ENCODE data around the gene GDF11.

The GDF11 gene

GRCh38 chr12:55742719-55743405, at the start of gene GDF11:
TSS of gene GDF11 (plus strand) at chr12:55743122. CDS start at chr12:55743317, 195 bp downstream.
- DNase-seq: peak; percentile 66 to 85

DNA sequence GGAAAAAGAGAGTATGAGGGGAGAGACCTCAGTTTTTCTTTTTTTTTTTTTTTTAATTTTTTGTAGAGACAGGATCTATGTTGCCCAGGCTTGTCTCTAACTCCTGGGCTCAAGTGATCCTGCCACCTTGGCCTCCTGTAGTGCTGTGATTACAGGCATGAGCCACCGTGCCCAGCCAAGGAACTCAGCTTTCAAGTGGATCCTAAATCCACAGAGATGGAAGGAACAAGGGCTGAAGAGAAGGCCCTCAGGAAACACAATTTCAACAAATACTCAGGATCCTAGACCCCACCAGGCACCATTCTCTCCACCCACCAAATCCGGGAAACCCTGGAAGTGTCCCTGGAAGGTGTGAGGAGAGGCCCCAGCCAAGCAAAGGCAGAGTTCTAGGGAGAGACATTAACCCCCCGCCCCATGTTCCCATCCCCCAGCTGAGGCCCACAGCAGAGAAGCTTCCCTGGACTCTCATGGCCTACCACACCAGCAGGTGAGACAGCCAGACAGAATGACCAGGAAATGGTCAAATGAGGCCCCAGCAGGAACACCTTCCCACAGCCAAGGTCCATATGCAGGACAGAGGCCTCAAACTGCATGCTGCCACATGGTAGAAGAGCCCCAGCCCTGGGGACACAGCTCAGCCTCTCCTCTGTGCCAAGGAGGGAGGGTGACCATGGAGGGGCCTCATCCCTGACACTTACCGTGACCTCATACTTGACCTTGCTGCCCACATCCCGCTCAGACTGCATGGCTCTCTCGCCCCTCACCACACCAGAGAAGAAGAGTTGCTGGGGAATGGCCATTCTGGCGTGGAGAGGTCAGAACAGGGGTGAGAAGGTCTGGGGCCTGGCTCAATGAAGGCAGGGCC, 49.4 kb upstream of the GDF11 start:
- DNase-seq: no peak

DNA sequence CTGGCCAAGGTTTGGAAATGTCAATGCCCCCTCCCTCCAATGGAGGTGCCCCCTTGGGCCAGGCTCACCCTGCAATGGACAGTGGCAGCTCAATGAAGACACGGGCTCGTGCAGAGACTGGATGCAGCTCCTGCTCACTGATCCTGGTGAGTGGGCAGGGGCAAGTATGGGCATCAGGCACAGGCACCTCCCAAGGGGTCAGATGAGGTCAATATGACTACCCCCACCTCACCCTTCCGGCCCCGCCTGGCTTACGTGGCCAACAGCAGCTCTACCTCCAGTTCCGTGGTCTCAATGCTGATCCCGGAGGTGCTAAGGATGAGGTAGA, 48.8 kb upstream of the GDF11 start:
- no peak for DNase-seq

DNA sequence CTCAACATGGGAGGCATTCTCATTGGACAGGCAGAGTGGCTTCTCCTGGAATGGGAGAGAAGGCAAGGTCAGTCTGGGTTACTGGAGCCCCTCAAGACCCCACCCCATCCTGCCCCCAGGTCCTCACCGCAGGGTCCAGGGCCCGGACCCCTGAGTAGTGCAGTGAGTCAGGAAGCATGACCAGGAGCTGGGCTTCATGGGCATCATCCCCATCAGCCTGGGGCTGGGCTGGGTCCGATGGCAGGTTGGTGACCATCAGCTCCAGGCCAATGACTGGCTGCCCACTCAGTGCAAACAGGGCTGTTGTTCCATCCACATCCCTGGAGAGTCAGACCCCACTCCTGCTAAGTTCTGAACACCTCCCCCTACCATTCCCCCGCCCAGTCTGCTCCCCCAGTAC, 48.3 kb upstream of the GDF11 start:
- no peak for DNase-seq

DNA sequence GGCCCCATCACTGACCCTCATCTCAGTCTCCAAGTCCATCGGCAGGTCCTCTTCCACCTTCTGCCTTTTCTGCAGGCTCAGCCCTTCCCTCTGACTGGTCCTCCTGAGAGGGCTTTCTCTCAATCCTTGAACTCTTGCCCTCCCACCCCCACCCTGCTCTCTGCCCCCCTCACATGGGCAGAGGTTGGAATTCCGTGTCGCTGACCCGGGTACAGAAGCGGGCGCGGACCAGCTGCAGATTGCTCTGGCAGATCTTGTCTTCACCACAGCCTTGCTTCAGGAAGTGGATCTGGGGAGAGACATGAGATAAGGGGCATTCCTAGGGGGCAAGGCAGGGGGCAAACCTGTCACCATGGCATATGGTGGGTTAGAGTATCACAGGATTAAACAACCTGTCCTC, 47.6 kb upstream of the GDF11 start:
- DNase-seq: no peak

DNA sequence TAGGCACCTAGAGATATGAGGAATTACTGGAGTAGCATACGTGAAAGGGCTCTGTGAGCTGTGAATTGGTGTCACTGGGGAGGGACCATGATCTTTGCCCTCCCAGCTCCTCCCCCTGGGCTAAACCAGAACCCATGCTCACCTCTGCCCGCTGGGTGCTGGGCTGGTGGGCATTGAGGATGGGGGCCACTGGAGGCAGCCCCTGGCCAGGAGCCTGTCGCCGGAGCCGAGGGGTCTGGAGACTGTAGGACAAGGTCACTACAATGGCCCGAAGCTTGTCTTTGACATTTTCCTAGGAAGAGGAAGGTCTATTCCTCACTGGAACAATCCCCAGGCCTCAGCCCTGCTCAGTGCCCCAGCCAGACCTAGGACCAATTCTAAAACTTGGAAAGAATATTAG, 46.8 kb upstream of the GDF11 start:
- no peak for DNase-seq

- DNase-seq: no peak
Measured at GRCh38 chr12:55696796-55697462, 46.0 kb upstream of the GDF11 start.

GRCh38 chr12:55697686-55698085, 45.2 kb upstream of the GDF11 start:
- DNase-seq: no peak

DNA sequence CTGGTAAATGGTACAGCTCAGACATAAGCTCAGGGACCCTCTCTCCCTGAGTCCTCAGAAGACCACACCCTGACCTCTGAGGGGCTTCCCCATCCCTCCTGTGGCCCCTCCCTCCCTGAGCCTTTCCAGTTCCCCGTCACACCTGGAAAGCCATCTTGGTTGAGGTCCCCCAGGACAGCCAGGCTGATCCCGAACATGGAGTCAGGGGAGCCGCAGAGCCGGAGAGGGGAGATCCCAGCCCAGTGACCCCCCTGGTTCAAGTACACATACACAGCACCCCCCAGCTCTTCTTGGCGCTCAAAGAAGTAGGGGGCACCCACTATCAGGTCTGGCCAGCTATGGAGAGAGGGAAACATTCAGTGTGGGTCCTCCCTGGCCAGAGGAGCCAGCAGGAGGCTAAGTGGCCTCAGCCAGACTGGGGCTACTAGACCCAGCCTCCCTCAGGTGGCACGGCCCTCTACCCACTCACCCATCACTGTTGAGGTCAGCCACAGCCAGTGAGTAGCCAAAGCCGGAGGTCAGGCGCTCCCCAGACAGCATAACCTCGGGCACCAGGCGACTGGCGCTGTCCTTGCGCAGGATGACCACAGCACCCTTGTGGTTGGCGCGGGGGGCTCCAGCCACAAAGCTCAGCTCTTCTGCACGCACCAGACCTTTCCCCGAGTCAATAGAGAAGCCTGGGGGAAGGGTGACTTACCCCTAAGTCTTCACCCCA, 44.5 kb upstream of the GDF11 start:
- DNase-seq: no peak

- DNase-seq: no peak
Measured at GRCh38 chr12:55698965-55699364, 44.0 kb upstream of the GDF11 start.

GRCh38 chr12:55699471-55700055, 43.4 kb upstream of the GDF11 start:
- no peak for DNase-seq

GRCh38 chr12:55700255-55701018, 42.5 kb upstream of the GDF11 start:
- no peak for DNase-seq

DNA sequence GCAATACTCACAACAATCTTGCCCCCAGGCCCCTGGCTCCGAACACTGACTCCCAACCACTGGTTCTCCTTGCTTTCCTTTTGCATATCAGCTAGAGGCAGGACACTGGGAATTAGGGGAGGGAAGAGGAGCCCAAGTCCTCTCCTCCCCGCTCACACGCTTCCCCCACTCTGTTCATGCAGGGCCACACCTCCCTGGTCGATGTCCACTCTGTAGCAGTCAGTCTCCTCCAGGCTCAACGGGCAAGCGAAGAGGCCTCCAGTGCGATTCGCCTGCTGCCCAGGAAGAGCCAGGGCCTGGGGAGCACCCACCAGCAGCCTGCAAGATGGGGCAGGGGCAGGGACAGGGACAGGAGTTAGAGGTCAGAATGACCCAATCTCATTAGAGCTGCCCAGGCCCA, 40.1 kb upstream of the GDF11 start:
- no peak for DNase-seq

GRCh38 chr12:55703288-55703687, 39.6 kb upstream of the GDF11 start:
- no peak for DNase-seq

- no peak for DNase-seq
Measured at GRCh38 chr12:55703901-55704761, 38.8 kb upstream of the GDF11 start.

DNA sequence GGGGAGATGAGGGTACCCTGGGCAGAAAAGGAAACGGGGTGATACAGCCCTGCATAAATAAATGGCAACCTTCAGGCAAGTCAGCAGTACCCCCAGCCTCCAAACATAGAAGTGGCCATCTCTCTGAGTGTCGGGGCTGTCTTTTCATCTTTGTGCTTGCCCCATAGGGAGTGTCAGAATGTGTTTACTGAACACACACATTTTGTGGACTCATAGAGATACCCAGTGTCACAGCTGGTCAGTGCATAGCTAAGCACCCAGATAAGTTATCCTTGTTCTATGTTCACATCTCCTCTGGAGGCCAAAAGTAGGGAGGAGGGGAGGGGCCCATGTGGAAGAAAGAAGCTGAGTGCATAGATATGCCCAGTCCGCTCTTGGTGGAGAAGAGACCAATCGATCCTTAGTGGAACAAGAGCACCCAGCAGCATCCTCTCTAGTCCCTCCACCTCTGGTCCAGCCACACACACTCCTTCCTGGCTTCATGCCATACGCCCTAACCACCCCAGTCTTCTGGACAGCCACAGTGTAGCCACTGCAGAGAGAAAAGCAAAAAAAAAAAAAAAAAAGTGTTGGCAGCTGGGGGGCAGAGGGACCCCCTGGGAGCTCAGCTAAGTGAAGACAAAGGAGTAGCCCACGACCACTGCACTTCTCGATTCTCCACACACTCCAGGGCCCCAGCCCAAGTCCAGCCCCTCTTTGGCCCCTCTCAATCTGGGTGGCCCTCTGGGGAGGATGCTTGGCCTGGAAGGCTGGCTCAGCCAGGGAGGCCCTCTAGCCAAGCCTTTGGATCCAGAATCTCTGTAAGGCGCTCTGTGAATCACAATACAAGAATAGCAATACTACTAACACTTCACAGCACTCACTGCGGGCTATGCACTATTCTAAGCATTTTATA, 37.9 kb upstream of the GDF11 start:
- no peak for DNase-seq

DNA sequence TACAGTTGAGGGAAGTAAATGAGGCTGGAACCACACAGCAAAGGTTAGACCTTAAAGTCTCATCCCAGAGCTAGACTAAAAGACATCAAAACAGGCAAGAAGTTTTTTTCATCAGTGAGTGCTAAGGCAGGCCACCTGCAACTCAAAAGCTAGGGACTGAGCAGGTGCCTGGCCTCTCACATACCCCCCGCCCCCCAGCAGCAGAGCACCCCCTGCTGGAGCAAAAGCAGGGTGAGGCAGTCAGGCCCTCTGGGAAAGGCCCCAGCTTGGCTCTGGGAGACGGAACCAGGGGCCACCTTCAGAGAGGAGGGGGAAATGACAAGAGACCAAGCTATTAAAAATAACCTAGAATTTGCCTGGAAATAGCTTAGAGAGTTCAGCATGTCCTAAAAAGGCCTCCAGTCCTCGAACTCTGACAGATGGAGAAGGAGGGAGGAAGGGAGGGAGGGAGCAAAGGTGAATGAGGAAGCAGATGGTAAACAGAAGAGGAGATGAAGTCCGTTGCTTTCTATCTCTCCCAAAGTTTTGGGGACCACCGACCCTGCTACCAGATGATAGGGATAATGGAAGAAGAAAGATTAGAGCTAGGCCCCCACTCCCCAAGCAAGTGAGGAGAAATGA, 37.0 kb upstream of the GDF11 start:
- no peak for DNase-seq

GRCh38 chr12:55706568-55707218, 36.2 kb upstream of the GDF11 start:
- no peak for DNase-seq

GRCh38 chr12:55707219-55707671, 35.7 kb upstream of the GDF11 start:
- DNase-seq: no peak
